ENCODE measurements around the gene DPCD.

Gene DPCD

DNA sequence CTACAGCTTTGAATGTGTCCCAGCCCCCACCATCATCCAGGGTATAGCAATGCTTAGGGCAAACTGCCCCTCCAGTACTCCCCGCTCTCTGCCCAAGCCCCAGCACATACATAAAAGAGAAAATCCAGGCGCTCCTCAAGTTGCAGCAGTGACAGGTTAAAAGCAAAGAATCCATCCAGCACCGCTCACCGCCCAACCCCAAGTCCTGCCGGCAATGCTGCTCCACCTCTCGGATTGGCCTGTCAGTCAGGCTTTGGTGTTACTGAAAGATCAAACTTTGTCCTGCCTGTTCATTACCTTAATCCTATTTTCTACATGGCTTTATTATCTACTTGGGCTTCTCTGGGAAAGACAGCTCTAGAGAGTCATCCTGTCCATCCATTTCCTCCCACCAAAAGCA, 31.9 kb downstream of the DPCD start:
- Histone ChIP-seq H3K4me1 (ENCODE audit: insufficient read depth, low read length, severe bottlenecking) (peaks cover 15% of the 10 kb centered on the region), H3K27ac (ENCODE audit: low read depth, low read length, poor library complexity, severe bottlenecking) (no peak overlapping the region), H3K27me3 (ENCODE audit: insufficient read depth, low read length) (no peaks in the 10 kb centered on the region), H3K4me3 (ENCODE audit: low read depth, low read length, poor library complexity, severe bottlenecking) (no peak overlapping the region), H3K79me2 (ENCODE audit: insufficient read depth, low read length) (no peaks in the 10 kb centered on the region), H4K20me1 (ENCODE audit: insufficient read depth, low read length) (no peaks in the 10 kb centered on the region), H3K9me3 (ENCODE audit: low read length) (no peaks in the 10 kb centered on the region), H3F3A (ENCODE audit: insufficient read depth, low read length) (no peaks in the 10 kb centered on the region), H3K4me2 (ENCODE audit: low read length) (no peak overlapping the region), H3K9ac (ENCODE audit: low read length) (no peak overlapping the region), H2AFZ (ENCODE audit: low read length) (no peak overlapping the region), H3K36me3 (ENCODE audit: insufficient read depth, low read length) (peaks cover 12% of the 10 kb centered on the region), H3K9me2 (ENCODE audit: low read depth, low read length) (no peaks in the 10 kb centered on the region)
- TF ChIP-seq EZH2 (IDR thresholded peaks at IDR 0.05; ENCODE audit: borderline replicate concordance, low read length): no peak
- TF ChIP-seq, protein P1, sequence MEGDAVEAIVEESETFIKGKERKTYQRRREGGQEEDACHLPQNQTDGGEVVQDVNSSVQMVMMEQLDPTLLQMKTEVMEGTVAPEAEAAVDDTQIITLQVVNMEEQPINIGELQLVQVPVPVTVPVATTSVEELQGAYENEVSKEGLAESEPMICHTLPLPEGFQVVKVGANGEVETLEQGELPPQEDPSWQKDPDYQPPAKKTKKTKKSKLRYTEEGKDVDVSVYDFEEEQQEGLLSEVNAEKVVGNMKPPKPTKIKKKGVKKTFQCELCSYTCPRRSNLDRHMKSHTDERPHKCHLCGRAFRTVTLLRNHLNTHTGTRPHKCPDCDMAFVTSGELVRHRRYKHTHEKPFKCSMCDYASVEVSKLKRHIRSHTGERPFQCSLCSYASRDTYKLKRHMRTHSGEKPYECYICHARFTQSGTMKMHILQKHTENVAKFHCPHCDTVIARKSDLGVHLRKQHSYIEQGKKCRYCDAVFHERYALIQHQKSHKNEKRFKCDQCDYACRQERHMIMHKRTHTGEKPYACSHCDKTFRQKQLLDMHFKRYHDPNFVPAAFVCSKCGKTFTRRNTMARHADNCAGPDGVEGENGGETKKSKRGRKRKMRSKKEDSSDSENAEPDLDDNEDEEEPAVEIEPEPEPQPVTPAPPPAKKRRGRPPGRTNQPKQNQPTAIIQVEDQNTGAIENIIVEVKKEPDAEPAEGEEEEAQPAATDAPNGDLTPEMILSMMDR (IDR thresholded peaks at IDR 0.05; ENCODE audit: low read length): no peak

DNA sequence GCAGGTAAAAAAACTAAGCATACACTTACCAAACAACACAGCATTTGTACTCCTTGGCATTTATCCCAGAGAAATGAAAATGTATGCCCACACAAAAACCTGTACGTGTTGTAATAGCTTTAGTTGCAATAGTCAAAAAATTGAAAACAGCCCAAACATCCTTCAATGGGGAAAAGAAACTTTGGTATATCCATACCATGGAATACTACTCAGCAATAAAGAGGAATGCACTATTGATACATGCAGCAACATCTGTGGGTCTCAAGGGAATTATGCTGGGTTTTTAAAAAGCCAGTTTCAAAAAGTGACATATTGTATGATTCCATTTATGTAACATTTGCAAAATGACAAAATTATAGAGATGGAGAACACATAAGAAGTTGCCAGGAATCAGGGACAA, 35.4 kb downstream of the DPCD start:
- Histone ChIP-seq H3K27ac (ENCODE audit: low read depth, low read length, poor library complexity, severe bottlenecking) (no peak overlapping the region), H3K79me2 (ENCODE audit: insufficient read depth, low read length) (no peaks in the 10 kb centered on the region), H3K27me3 (ENCODE audit: insufficient read depth, low read length) (no peaks in the 10 kb centered on the region), H3K9me2 (ENCODE audit: low read depth, low read length) (no peaks in the 10 kb centered on the region), H3K4me2 (ENCODE audit: low read length) (no peak overlapping the region), H4K20me1 (ENCODE audit: insufficient read depth, low read length) (no peaks in the 10 kb centered on the region), H2AFZ (ENCODE audit: low read length) (no peak overlapping the region), H3K9ac (ENCODE audit: low read length) (no peak overlapping the region), H3K36me3 (ENCODE audit: insufficient read depth, low read length) (peaks cover 12% of the 10 kb centered on the region), H3F3A (ENCODE audit: insufficient read depth, low read length) (no peaks in the 10 kb centered on the region), H3K4me3 (ENCODE audit: low read depth, low read length, poor library complexity, severe bottlenecking) (no peak overlapping the region), H3K4me1 (ENCODE audit: insufficient read depth, low read length, severe bottlenecking) (no peaks in the 10 kb centered on the region), H3K9me3 (ENCODE audit: low read length) (no peaks in the 10 kb centered on the region)
- TF ChIP-seq, protein P1 (IDR thresholded peaks at IDR 0.05; ENCODE audit: low read length): no peak
- TF ChIP-seq EZH2 (IDR thresholded peaks at IDR 0.05; ENCODE audit: borderline replicate concordance, low read length): no peak

DNA sequence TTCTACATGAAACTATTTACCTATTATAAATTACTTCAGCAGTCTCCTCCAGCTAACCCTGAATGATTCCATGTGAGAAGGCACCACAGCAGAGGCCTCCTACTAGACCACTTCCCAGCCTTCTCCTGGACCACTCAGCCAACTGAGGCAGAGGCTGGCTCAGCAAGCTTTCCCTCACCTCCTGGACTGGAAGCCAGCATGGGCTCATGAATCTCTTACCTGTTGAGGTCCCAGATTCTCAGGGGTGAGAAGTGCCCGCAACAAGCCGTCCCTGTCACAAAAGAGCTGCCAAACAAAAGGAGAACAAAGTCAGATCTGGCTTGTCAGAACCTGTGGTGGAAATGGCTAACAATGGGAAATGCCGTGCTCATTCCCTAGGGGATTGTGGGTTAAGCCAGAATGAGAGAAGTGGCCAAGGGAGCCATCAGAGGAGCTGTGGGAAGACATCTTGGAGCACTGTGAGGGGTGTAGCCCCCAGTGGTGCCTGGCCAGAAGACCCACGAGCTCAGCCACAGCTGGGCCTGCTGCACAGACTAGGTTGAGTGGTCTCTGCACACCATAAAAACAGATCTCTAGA, 36.5 kb downstream of the DPCD start:
- no peaks in the 10 kb centered on the region for H4K20me1 ChIP-seq (ENCODE audit: insufficient read depth, low read length)
- H3K36me3 ChIP-seq (ENCODE audit: insufficient read depth, low read length): peaks cover 12% of the 10 kb centered on the region
- no peaks in the 10 kb centered on the region for H3K9me3 ChIP-seq (ENCODE audit: low read length)
- H2AFZ ChIP-seq (ENCODE audit: low read length): no peak overlapping the region
- no peaks in the 10 kb centered on the region for H3K4me1 ChIP-seq (ENCODE audit: insufficient read depth, low read length, severe bottlenecking)
- no peak overlapping the region for H3K9ac ChIP-seq (ENCODE audit: low read length)
- H3K4me3 ChIP-seq (ENCODE audit: low read depth, low read length, poor library complexity, severe bottlenecking): no peak overlapping the region
- no peak overlapping the region for H3K4me2 ChIP-seq (ENCODE audit: low read length)
- H3K27me3 ChIP-seq (ENCODE audit: insufficient read depth, low read length): no peaks in the 10 kb centered on the region
- no peaks in the 10 kb centered on the region for H3K9me2 ChIP-seq (ENCODE audit: low read depth, low read length)
- no peaks in the 10 kb centered on the region for H3F3A ChIP-seq (ENCODE audit: insufficient read depth, low read length)
- no peak overlapping the region for H3K27ac ChIP-seq (ENCODE audit: low read depth, low read length, poor library complexity, severe bottlenecking)
- no peaks in the 10 kb centered on the region for H3K79me2 ChIP-seq (ENCODE audit: insufficient read depth, low read length)
- TF ChIP-seq, protein P1 (IDR thresholded peaks at IDR 0.05; ENCODE audit: low read length): no peak
- TF ChIP-seq EZH2 (IDR thresholded peaks at IDR 0.05; ENCODE audit: borderline replicate concordance, low read length): no peak

Measured in OCI-LY1 (cell line).